ENCODE results near the gene ZBTB32. TPM values are rescaled to one million over a fixed set of nuclear protein-coding genes. Genes with fewer than 3 reads are reported as not detected.

Gene ZBTB32
- total RNA-seq, 1 experiment from 2014 or later: not detected

DNA sequence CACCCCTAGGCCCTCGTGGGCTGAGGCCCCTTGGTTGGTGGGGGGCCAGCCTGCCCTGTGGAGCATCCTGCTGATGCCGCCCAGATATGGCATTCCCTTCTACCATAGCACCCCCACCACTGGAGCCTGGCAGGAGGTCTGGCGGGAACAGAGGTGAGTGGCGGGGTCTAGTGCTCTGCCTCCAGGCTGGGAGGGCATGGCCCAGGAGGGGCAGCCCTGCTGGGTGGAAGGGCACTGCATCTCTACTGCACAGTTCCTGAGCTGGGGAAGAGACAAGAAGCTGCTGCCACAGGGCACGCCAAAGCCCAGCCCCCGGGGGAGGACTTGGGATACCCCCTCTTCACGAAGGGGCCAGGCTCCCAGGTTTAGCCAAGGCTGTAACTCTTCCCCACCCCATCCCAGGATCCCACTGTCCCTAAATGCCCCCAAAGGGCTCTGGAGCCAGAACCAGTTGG, 11.0 kb downstream of the ZBTB32 start:
- no peak overlapping the region for H2AFZ ChIP-seq (ENCODE audit: low read length)
- peaks cover 33% of the 10 kb centered on the region for H3K79me2 ChIP-seq (ENCODE audit: low read length)
- DNase-seq (no peak), ATAC-seq (no peak)
- POLR2A ChIA-PET (ENCODE audit: unreplicated experiment): no interaction called here
- H3F3A ChIP-seq (ENCODE audit: low read length, unreplicated experiment): no peaks in the 10 kb centered on the region
- peak overlapping the region; percentile 91; the same call in 1 of the 2 replicates for H3K4me3 ChIP-seq (ENCODE audit: low read length)
- no peaks in the 10 kb centered on the region for H3K9me2 ChIP-seq (replicated peaks; ENCODE audit: low read length)
- TF ChIP-seq EZH2 (IDR thresholded peaks at IDR 0.05; ENCODE audit: low read length, unreplicated experiment): no peak
- TF ChIP-seq EZH2phosphoT487 (IDR thresholded peaks at IDR 0.05; ENCODE audit: borderline replicate concordance, low read length): no peak
- TF ChIP-seq, protein P1, sequence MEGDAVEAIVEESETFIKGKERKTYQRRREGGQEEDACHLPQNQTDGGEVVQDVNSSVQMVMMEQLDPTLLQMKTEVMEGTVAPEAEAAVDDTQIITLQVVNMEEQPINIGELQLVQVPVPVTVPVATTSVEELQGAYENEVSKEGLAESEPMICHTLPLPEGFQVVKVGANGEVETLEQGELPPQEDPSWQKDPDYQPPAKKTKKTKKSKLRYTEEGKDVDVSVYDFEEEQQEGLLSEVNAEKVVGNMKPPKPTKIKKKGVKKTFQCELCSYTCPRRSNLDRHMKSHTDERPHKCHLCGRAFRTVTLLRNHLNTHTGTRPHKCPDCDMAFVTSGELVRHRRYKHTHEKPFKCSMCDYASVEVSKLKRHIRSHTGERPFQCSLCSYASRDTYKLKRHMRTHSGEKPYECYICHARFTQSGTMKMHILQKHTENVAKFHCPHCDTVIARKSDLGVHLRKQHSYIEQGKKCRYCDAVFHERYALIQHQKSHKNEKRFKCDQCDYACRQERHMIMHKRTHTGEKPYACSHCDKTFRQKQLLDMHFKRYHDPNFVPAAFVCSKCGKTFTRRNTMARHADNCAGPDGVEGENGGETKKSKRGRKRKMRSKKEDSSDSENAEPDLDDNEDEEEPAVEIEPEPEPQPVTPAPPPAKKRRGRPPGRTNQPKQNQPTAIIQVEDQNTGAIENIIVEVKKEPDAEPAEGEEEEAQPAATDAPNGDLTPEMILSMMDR (conservative IDR thresholded peaks at IDR 0.05; ENCODE audit: low read depth, low read length): no peak
- no peak overlapping the region for H3K9ac ChIP-seq (ENCODE audit: low read length)
- no peaks in the 10 kb centered on the region for H3K9me3 ChIP-seq (ENCODE audit: low read length)
- no peaks in the 10 kb centered on the region for H3K27me3 ChIP-seq (ENCODE audit: low read length)
- H3K4me2 ChIP-seq (ENCODE audit: low read length): peak overlapping the region; percentile 97
- H3K27ac ChIP-seq (ENCODE audit: low read length): no peak overlapping the region
- H3K4me1 ChIP-seq (ENCODE audit: insufficient read depth, low read length): peaks cover 20% of the 10 kb centered on the region; the same call in 1 of the 2 replicates
- H4K20me1 ChIP-seq (ENCODE audit: low read length): 0 out of 2 replicates have a peak, but pooled peaks cover 3% of the 10 kb centered on the region
- BruUV-seq (replicated peaks): no TSS peak
- intact Hi-C loops (cut with micrococcal nuclease): loop anchor here (5.0 to 10.0 kb wide), 2 partner anchors 168 to 219 kb away; partner anchors contain the start of genes LRFN3 and TMEM147
- CTCF ChIA-PET: no interaction called here
- H3K36me3 ChIP-seq (ENCODE audit: low read depth, low read length): no peaks in the 10 kb centered on the region; the same call in 1 of the 2 replicates

DNA sequence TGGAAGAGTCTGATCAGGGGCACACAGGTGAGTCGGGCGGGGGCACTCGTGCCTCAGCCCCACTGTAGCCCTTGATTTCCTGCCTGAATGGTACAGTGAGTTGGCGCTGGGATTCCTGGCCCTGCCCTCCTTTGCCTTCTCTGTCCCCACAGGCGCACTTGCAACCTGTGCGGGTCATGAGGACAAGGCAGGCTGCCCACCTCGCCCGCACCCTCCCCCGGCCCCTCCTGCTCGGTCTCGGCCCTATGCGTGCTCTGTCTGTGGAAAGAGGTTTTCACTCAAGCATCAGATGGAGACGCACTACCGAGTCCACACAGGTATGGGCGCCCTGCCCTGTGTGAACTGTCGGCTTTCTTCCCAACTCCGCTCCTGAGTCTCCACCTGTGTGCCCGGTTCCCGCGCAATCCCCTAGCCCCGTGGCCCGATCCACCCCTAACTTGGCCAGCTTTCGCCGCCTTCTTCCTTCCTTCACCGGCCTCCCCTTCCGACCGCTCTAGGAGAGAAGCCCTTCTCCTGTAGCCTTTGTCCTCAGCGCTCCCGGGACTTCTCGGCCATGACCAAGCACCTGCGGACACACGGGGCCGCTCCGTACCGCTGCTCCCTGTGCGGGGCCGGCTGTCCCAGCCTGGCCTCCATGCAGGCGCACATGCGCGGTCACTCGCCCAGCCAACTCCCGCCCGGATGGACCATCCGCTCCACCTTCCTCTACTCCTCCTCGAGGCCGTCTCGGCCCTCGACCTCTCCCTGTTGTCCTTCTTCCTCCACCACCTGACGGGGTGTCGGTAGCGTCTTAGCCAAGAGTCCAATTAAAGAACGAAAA, 11.8 kb downstream of the ZBTB32 start:
- peak overlapping the region; percentile 91 for H3K4me3 ChIP-seq (ENCODE audit: low read length)
- peak; percentile 23 for ATAC-seq
- POLR2A ChIA-PET (ENCODE audit: unreplicated experiment): no interaction called here

More for the DNA sequence above, 11.8 kb downstream of the ZBTB32 start:
- BruUV-seq (replicated peaks): no TSS peak
- DNase-seq: peak; percentile 33
- peak overlapping the region; percentile 97 for H2AFZ ChIP-seq (ENCODE audit: low read length)
- no peaks in the 10 kb centered on the region for H3K9me2 ChIP-seq (replicated peaks; ENCODE audit: low read length)
- peak overlapping the region; percentile 85 for H3K9ac ChIP-seq (ENCODE audit: low read length)
- peaks cover 33% of the 10 kb centered on the region for H3K79me2 ChIP-seq (ENCODE audit: low read length)
- peak overlapping the region; percentile 97 for H3K4me2 ChIP-seq (ENCODE audit: low read length)
- 0 out of 2 replicates have a peak, but pooled peaks cover 3% of the 10 kb centered on the region for H4K20me1 ChIP-seq (ENCODE audit: low read length)
- CTCF ChIA-PET: no interaction called here
- no peaks in the 10 kb centered on the region for H3K27me3 ChIP-seq (ENCODE audit: low read length)
- H3K4me1 ChIP-seq (ENCODE audit: insufficient read depth, low read length): peaks cover 20% of the 10 kb centered on the region; the same call in 1 of the 2 replicates
- H3K9me3 ChIP-seq (ENCODE audit: low read length): no peaks in the 10 kb centered on the region
- TF ChIP-seq, protein P1 (conservative IDR thresholded peaks at IDR 0.05; ENCODE audit: low read depth, low read length): no peak
- TF ChIP-seq EZH2 (IDR thresholded peaks at IDR 0.05; ENCODE audit: low read length, unreplicated experiment) (no peak), EZH2phosphoT487 (IDR thresholded peaks at IDR 0.05; ENCODE audit: borderline replicate concordance, low read length) (no peak)
- H3K36me3 ChIP-seq (ENCODE audit: low read depth, low read length): no peaks in the 10 kb centered on the region; the same call in 1 of the 2 replicates
- intact Hi-C loops (cut with micrococcal nuclease): loop anchor here (2.0 to 10.0 kb wide), 4 partner anchors 13 to 219 kb away; partner anchors contain the start of genes LRFN3, PSENEN, TMEM147 and U2AF1L4
- peak overlapping the region; percentile 50 for H3K27ac ChIP-seq (ENCODE audit: low read length)
- H3F3A ChIP-seq (ENCODE audit: low read length, unreplicated experiment): no peaks in the 10 kb centered on the region
